GM23338 (cell line): ENCODE results near the gene TNS3. TPM values are rescaled to one million over a fixed set of nuclear protein-coding genes. Genes with fewer than 3 reads are reported as not detected.

ENCODE experiments used
- ATAC-seq: fragments of 200-7000 bp; cut with Tn5 transposase; 3 replicates; pipeline ENCODE4 v1.9.1; 2020
- DNase-seq: peaks from one replicate; pipeline ENCODE4 v3.0.0-alpha.2; 2015; ENCODE audit warnings: low spot score
- H2AFZ ChIP-seq: fragments of 200-600 bp; sonication (generic); 2 replicates; pipeline ENCODE4 v1.8.0; 2016; ENCODE audit warnings: antibody characterized with exemption, mild to moderate bottlenecking, moderate library complexity
- H3F3A ChIP-seq: fragments of 200-600 bp; sonication (generic); replicated peaks from 2 replicates; pipeline ENCODE4 v1.8.0; 2017; ENCODE audit warnings: antibody characterized with exemption, mixed run types, low read depth
- H3K27ac ChIP-seq: fragments of 200-600 bp; sonication (generic); 2 replicates; pipeline ENCODE4 v1.6.1; 2016; ENCODE audit warnings: low read depth
- H3K27me3 ChIP-seq: fragments of 200-600 bp; sonication (generic); 2 replicates; pipeline ENCODE4 v1.8.0; 2016; ENCODE audit warnings: mild to moderate bottlenecking, mixed run types, moderate library complexity; ENCODE audit not compliant: insufficient read depth
- H3K36me3 ChIP-seq: fragments of 200-600 bp; sonication (generic); 2 replicates; pipeline ENCODE4 v1.8.0; 2016; ENCODE audit warnings: mild to moderate bottlenecking; ENCODE audit not compliant: insufficient read depth
- H3K4me1 ChIP-seq: fragments of 200-600 bp; sonication (generic); 2 replicates; pipeline ENCODE4 v1.8.0; 2016; ENCODE audit warnings: mild to moderate bottlenecking, moderate library complexity; ENCODE audit not compliant: insufficient read depth
- H3K4me2 ChIP-seq: fragments of 200-600 bp; sonication (generic); 2 replicates; pipeline ENCODE4 v1.7.1; 2017; ENCODE audit warnings: mixed run types
- H3K4me3 ChIP-seq: fragments of 200-600 bp; sonication (generic); 2 replicates; pipeline ENCODE4 v1.6.1; 2016; ENCODE audit warnings: mixed run types
- H3K79me2 ChIP-seq: fragments of 200-600 bp; sonication (generic); replicated peaks from 2 replicates; pipeline ENCODE4 v1.8.0; 2017; ENCODE audit warnings: mild to moderate bottlenecking; ENCODE audit not compliant: insufficient read depth
- H3K9me2 ChIP-seq: fragments of 200-600 bp; sonication (generic); 2 replicates; pipeline ENCODE4 v1.8.0; 2017; ENCODE audit not compliant: insufficient read depth
- H4K20me1 ChIP-seq: fragments of 200-600 bp; sonication (generic); replicated peaks from 2 replicates; pipeline ENCODE4 v1.8.0; 2017; ENCODE audit warnings: mild to moderate bottlenecking; ENCODE audit not compliant: insufficient read depth
- H3K27ac Mint-ChIP-seq: 2 replicates; pipeline ENCODE4 v1.8.0; 2020; ENCODE audit warnings: inconsistent platforms, mild to moderate bottlenecking, moderate library complexity, mixed read lengths
- H3K27me3 Mint-ChIP-seq: 3 replicates; pipeline ENCODE4 v1.8.0; 2022; ENCODE audit warnings: low read depth, mild to moderate bottlenecking, moderate library complexity, mixed read lengths, inconsistent platforms; ENCODE audit not compliant: insufficient read depth, poor library complexity
- H3K36me3 Mint-ChIP-seq: 3 replicates; pipeline ENCODE4 v1.8.0; 2021; ENCODE audit warnings: low read depth, mild to moderate bottlenecking, inconsistent platforms, moderate library complexity, mixed read lengths
- H3K4me1 Mint-ChIP-seq: 3 replicates; pipeline ENCODE4 v1.8.0; 2020; ENCODE audit warnings: mild to moderate bottlenecking, inconsistent platforms, mixed read lengths
- H3K4me3 Mint-ChIP-seq: 3 replicates; pipeline ENCODE4 v1.8.0; 2021; ENCODE audit warnings: moderate library complexity, mild to moderate bottlenecking, inconsistent platforms, mixed read lengths
- H3K9me3 Mint-ChIP-seq: 3 replicates; pipeline ENCODE4 v1.8.0; 2020; ENCODE audit warnings: moderate library complexity, mild to moderate bottlenecking, inconsistent platforms, mixed read lengths
- CREB1 ChIP-seq: fragments of 250-450 bp; sonication (Bioruptor Pico); IDR thresholded peaks from 2 replicates; pipeline ENCODE4 v1.5.0; 2020; ENCODE audit warnings: low read depth, mild to moderate bottlenecking, moderate library complexity
- CTCF ChIP-seq, 2 experiments: fragments of 200-600 bp in 1 of 2; sonication (generic) in 1 of 2; conservative IDR thresholded peaks; 2 replicates each; pipeline versions ENCODE4 v1.5.1 to v1.6.1; 2016 to 2017; ENCODE audit warnings: antibody characterized with exemption in 2 of 2, low read depth in 2 of 2, mild to moderate bottlenecking in 2 of 2, moderate library complexity in 1 of 2
- ETS1 ChIP-seq: IDR thresholded peaks from 2 replicates; pipeline ENCODE4 v1.6.1; 2016; ENCODE audit warnings: antibody characterized with exemption
- EZH2 ChIP-seq: fragments of 200-600 bp; sonication (generic); IDR thresholded peaks from one replicate; pipeline ENCODE4 v1.8.0; 2017; ENCODE audit warnings: antibody characterized with exemption, mild to moderate bottlenecking, low read depth; ENCODE audit not compliant: unreplicated experiment
- EZH2phosphoT487 ChIP-seq: fragments of 200-600 bp; sonication (generic); IDR thresholded peaks from one replicate; pipeline ENCODE4 v1.8.1; 2018; ENCODE audit warnings: antibody characterized with exemption; ENCODE audit not compliant: unreplicated experiment
- NANOG ChIP-seq: IDR thresholded peaks from 2 replicates; pipeline ENCODE4 v1.6.1; 2016; ENCODE audit warnings: antibody characterized with exemption, borderline replicate concordance
- REST ChIP-seq: IDR thresholded peaks from one replicate; pipeline ENCODE4 v1.6.1; 2018; ENCODE audit warnings: antibody characterized with exemption; ENCODE audit not compliant: unreplicated experiment
- STAT1 ChIP-seq: IDR thresholded peaks from one replicate; pipeline ENCODE4 v1.6.1; 2016; ENCODE audit warnings: antibody characterized with exemption; ENCODE audit not compliant: unreplicated experiment
- ZNF331 ChIP-seq: fragments of 250-450 bp; sonication (Bioruptor Pico); IDR thresholded peaks from 2 replicates; pipeline ENCODE4 v1.5.0; 2020; ENCODE audit warnings: low read depth, mild to moderate bottlenecking, moderate library complexity
- ZNF462 ChIP-seq: fragments of 250-450 bp; sonication (Bioruptor Pico); IDR thresholded peaks from 2 replicates; pipeline ENCODE4 v1.5.0; 2020; ENCODE audit warnings: mild to moderate bottlenecking, moderate library complexity
- polyA plus RNA-seq: library from polyadenylated mRNA; unstranded; fragments of >200 nt; fragmentation: Nextera tagmentation; extraction: Ambion mirVana; gene quantifications from 2 replicates; pipeline ENCODE4 v1.2.1, GENCODE V29; 2016
- total RNA-seq: library from RNA; depleted of rRNA; stranded (reverse); fragments of >200 nt; shearing (Covaris generic); gene quantifications from 2 replicates; pipeline ENCODE4 v1.2.3, GENCODE V29; 2014

TNS3 gene
- total and polyA plus RNA-seq, 2 experiments from 2014 or later: 6.2 to 28.7 TPM

- no peak for TF ChIP-seq REST
- no peak for TF ChIP-seq CTCF (conservative IDR thresholded peaks at IDR 0.05; ENCODE audit: low read depth in 2 of 2)
- TF ChIP-seq ETS1: no peak
- no peak for TF ChIP-seq EZH2phosphoT487
- no peak for TF ChIP-seq NANOG
These were observed 188.5 kb downstream of the TNS3 start (continued) for GRCh38 chr7:47393406-47393805.

- Histone ChIP-seq H2AFZ (no peak overlapping the region), H3K79me2 (no peaks in the 10 kb centered on the region), H3F3A (no peaks in the 10 kb centered on the region), H3K36me3 (no peaks in the 10 kb centered on the region), H3K9me2 (no peaks in the 10 kb centered on the region), H4K20me1 (0 out of 2 replicates have a peak, but pooled peaks cover 3% of the 10 kb centered on the region), H3K4me1 (no peaks in the 10 kb centered on the region), H3K27me3 (no peaks in the 10 kb centered on the region), H3K4me3 (no peak overlapping the region), H3K27ac (no peak overlapping the region), H3K4me2 (no peak overlapping the region)
- Mint-ChIP-seq H3K36me3 (peaks cover 9% of the 10 kb centered on the region; the same call in 2 of the 3 replicates), H3K4me3 (no peak overlapping the region), H3K27me3 (peaks cover 1% of the 10 kb centered on the region), H3K9me3 (no peaks in the 10 kb centered on the region; the same call in 2 of the 3 replicates), H3K4me1 (no peaks in the 10 kb centered on the region), H3K27ac (no peak overlapping the region)
- DNase-seq (no peak), ATAC-seq (no peak; the same call in 2 of the 3 replicates)
- no peak for TF ChIP-seq ZNF462
- no peak for TF ChIP-seq EZH2
- TF ChIP-seq STAT1: no peak
- no peak for TF ChIP-seq CREB1 (CRISPR knock-in tag)
- TF ChIP-seq ZNF331 (CRISPR knock-in tag): no peak
These were observed 189.6 kb downstream of the TNS3 start for GRCh38 chr7:47392241-47392759.
